WTC11 (cell line): Measurements from ENCODE around the gene EPN1. TPM values are rescaled to one million over a fixed set of nuclear protein-coding genes. Genes with fewer than 3 reads are reported as not detected.

Source experiments
- ATAC-seq: fragments of 200-7000 bp; cut with Tn5 transposase; 2 replicates; pipeline ENCODE4 v1.10.0; 2021; ENCODE audit warnings: mild to moderate bottlenecking, moderate library complexity
- CTCF ChIA-PET: fragments of 300-600 bp; sonication (Branson Sonifier 250); formaldehyde crosslinking; loops from one replicate; lab custom pipeline; 2021; ENCODE audit warnings: antibody characterized with exemption; lab: Charles Lee
- POLR2A ChIA-PET: fragments of 350-600 bp; sonication (Branson Sonifier 250); formaldehyde crosslinking; loops from one replicate; lab custom pipeline; 2021; ENCODE audit warnings: antibody characterized with exemption; lab: Charles Lee
- DNase-seq: peaks from one replicate; pipeline ENCODE4 v3.0.0; 2021; ENCODE audit warnings: low spot score
- H3K27ac Mint-ChIP-seq: 2 replicates; pipeline ENCODE4 v1.8.0; 2021; ENCODE audit warnings: mixed read lengths
- H3K27me3 Mint-ChIP-seq: 2 replicates; pipeline ENCODE4 v1.8.0; 2021; ENCODE audit warnings: low read depth, mild to moderate bottlenecking, moderate library complexity, mixed read lengths
- H3K36me3 Mint-ChIP-seq: 2 replicates; pipeline ENCODE4 v1.8.0; 2021; ENCODE audit warnings: mixed read lengths
- H3K4me1 Mint-ChIP-seq: 2 replicates; pipeline ENCODE4 v1.8.0; 2022; ENCODE audit warnings: mixed read lengths
- H3K4me3 Mint-ChIP-seq: 2 replicates; pipeline ENCODE4 v1.8.0; 2021; ENCODE audit warnings: mild to moderate bottlenecking, moderate library complexity, mixed read lengths
- H3K9me3 Mint-ChIP-seq: 2 replicates; pipeline ENCODE4 v1.8.0; 2021; ENCODE audit warnings: mixed read lengths
- CREB1 ChIP-seq: sonication (generic); formaldehyde crosslinking; IDR thresholded peaks from 2 replicates; pipeline ENCODE4 v1.8.0; 2023; ENCODE audit warnings: mild to moderate bottlenecking, missing genetic modification reagents
- FOXK1 ChIP-seq: sonication (generic); formaldehyde crosslinking; IDR thresholded peaks from 2 replicates; pipeline ENCODE4 v1.8.0; 2022; ENCODE audit warnings: mild to moderate bottlenecking, moderate library complexity, missing genetic modification reagents
- GABPB1 ChIP-seq: sonication (generic); formaldehyde crosslinking; IDR thresholded peaks from 2 replicates; pipeline ENCODE4 v1.8.1; 2023; ENCODE audit warnings: mild to moderate bottlenecking, missing genetic modification reagents
- HMGXB4 ChIP-seq: sonication (generic); formaldehyde crosslinking; IDR thresholded peaks from 2 replicates; pipeline ENCODE4 v1.8.1; 2023; ENCODE audit warnings: mild to moderate bottlenecking, moderate library complexity, missing genetic modification reagents
- JAZF1 ChIP-seq: fragments of 250-450 bp; sonication (Bioruptor Pico); IDR thresholded peaks from 2 replicates; pipeline ENCODE4 v1.9.0; 2021; ENCODE audit warnings: moderate library complexity, mild to moderate bottlenecking, inconsistent platforms
- NFE2L1 ChIP-seq: sonication (generic); formaldehyde crosslinking; IDR thresholded peaks from 2 replicates; pipeline ENCODE4 v1.8.1; 2023; ENCODE audit warnings: missing genetic modification reagents
- NFYB ChIP-seq: sonication (generic); formaldehyde crosslinking; conservative IDR thresholded peaks from 2 replicates; pipeline ENCODE4 v1.8.0; 2022; ENCODE audit warnings: low read depth, missing genetic modification reagents
- OVOL2 ChIP-seq: fragments of 250-450 bp; sonication (Bioruptor Pico); IDR thresholded peaks from 2 replicates; pipeline ENCODE4 v1.9.0; 2021; ENCODE audit warnings: mild to moderate bottlenecking, borderline replicate concordance
- PRRX2 ChIP-seq: fragments of 250-450 bp; sonication (Bioruptor Pico); IDR thresholded peaks from 2 replicates; pipeline ENCODE4 v1.8.0; 2021; ENCODE audit warnings: mild to moderate bottlenecking
- TP53 ChIP-seq: sonication (generic); formaldehyde crosslinking; IDR thresholded peaks from 2 replicates; pipeline ENCODE4 v1.8.1; 2023; ENCODE audit warnings: mild to moderate bottlenecking, missing genetic modification reagents
- ZBTB21 ChIP-seq: sonication (generic); formaldehyde crosslinking; IDR thresholded peaks from 2 replicates; pipeline ENCODE4 v1.8.1; 2023; ENCODE audit warnings: mild to moderate bottlenecking, missing genetic modification reagents, borderline replicate concordance
- ZNF232 ChIP-seq: sonication (generic); formaldehyde crosslinking; IDR thresholded peaks from 2 replicates; pipeline ENCODE4 v1.8.0; 2022; ENCODE audit warnings: mild to moderate bottlenecking, missing genetic modification reagents
- ZNF263 ChIP-seq: sonication (generic); formaldehyde crosslinking; IDR thresholded peaks from 2 replicates; pipeline ENCODE4 v1.8.1; 2022; ENCODE audit warnings: low read depth, mild to moderate bottlenecking, moderate library complexity, missing genetic modification reagents
- ZNF396 ChIP-seq: fragments of 250-450 bp; sonication (Bioruptor Pico); IDR thresholded peaks from 2 replicates; pipeline ENCODE4 v1.8.0; 2021; ENCODE audit warnings: mild to moderate bottlenecking, moderate library complexity, borderline replicate concordance
- ZNF416 ChIP-seq: fragments of 250-450 bp; sonication (Bioruptor Pico); IDR thresholded peaks from 2 replicates; pipeline ENCODE4 v1.9.0; 2021; ENCODE audit warnings: mild to moderate bottlenecking, inconsistent platforms
- ZNF423 ChIP-seq: fragments of 250-450 bp; sonication (Bioruptor Pico); IDR thresholded peaks from 2 replicates; pipeline ENCODE4 v2.1.2; 2022; ENCODE audit warnings: mild to moderate bottlenecking, moderate library complexity
- total RNA-seq: library from RNA; stranded (reverse); gene quantifications from 3 replicates; pipeline ENCODE4 v1.2.3, GENCODE V29; 2021
- TF ChIP-seq, protein P1 (sequence below): sonication (generic); formaldehyde crosslinking; IDR thresholded peaks from 2 replicates; pipeline ENCODE4 v1.8.1; 2022; ENCODE audit warnings: mild to moderate bottlenecking, moderate library complexity, missing genetic modification reagents
- TF ChIP-seq, protein P2 (sequence below): sonication (generic); formaldehyde crosslinking; IDR thresholded peaks from 2 replicates; pipeline ENCODE4 v1.8.1; 2022; ENCODE audit warnings: low read depth, mild to moderate bottlenecking, moderate library complexity, missing genetic modification reagents, borderline replicate concordance
- TF ChIP-seq, protein P3 (sequence below): fragments of 250-450 bp; sonication (Bioruptor Pico); IDR thresholded peaks from 2 replicates; pipeline ENCODE4 v1.9.0; 2021; ENCODE audit warnings: mild to moderate bottlenecking
- TF ChIP-seq, protein P4 (sequence below): sonication (generic); formaldehyde crosslinking; IDR thresholded peaks from 2 replicates; pipeline ENCODE4 v1.8.0; 2022; ENCODE audit warnings: mild to moderate bottlenecking, missing genetic modification reagents
- TF ChIP-seq, protein P5 (sequence below): fragments of 250-450 bp; sonication (Bioruptor Pico); IDR thresholded peaks from 2 replicates; pipeline ENCODE4 v1.8.0; 2021; ENCODE audit warnings: mild to moderate bottlenecking

The EPN1 gene
- total RNA-seq, 1 experiment from 2014 or later: 234 TPM

DNA sequence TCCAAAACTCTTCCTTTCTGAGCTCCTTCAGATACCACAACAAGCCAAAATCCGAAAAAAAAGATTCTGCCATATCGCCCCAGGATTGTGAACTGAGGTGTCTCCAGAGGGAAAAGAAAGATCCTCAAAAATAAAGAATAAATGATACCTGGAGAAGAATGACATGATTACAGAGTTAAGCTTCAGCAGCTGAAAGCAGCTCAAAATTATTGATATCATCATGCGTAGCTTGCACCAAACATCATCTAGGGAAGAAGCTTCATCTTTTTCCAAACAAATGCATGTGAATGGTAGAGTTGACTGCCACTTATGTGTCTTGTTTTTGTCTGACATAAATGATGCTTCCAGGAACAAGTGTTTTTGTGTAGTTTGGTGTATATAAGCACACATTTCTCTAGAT lies 63.3 kb downstream of the EPN1 start, which contains the start of gene NLRP9:
Gene NLRP9 (minus strand): TSS at position 101 of the 400 bp plus-strand sequence. CDS start 28 bp downstream, at position 73.
- H3K9me3 Mint-ChIP-seq: peaks cover 64% of the 10 kb centered on the region
- ChIA-PET POLR2A (no interaction called here), CTCF (no interaction called here)

DNA sequence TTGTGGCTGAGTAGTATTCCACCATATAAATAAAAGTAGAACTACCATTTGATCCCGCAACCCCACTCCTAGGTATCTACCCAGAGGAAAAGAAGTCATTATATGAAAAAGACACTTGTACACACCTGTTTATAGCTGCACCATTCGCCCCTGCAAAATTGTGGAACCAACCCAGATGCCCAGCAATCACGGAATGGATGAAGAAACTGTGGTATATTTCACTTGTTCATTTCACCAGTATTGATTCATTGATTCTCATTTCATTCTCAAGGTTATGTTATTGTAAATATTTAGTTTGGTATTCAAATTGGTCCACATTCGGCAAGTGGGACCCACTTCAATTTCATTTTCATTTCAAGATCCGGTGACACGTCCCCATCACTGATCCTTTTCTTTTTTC lies 75.7 kb downstream of the EPN1 start:
- Mint-ChIP-seq H3K4me3 (no peak overlapping the region), H3K4me1 (no peaks in the 10 kb centered on the region)
- POLR2A ChIA-PET: no interaction called here

More for the DNA sequence above, 63.3 kb downstream of the EPN1 start, which contains the start of gene NLRP9:
- H3K27ac Mint-ChIP-seq: no peak within 1 kb of the TSS
- H3K4me1 Mint-ChIP-seq: no peaks in the 10 kb centered on the region
- H3K27me3 Mint-ChIP-seq: peaks cover under 1% of the 10 kb centered on the region
- H3K36me3 Mint-ChIP-seq: peaks cover 46% of the 10 kb centered on the region
- no peak within 1 kb of the TSS for H3K4me3 Mint-ChIP-seq
- no peak for DNase-seq
- ATAC-seq: no peak
- TF ChIP-seq ZNF263 (CRISPR knock-in tag) (no peak), CREB1 (no peak), FOXK1 (CRISPR knock-in tag) (no peak), ZNF416 (CRISPR knock-in tag) (no peak), JAZF1 (CRISPR knock-in tag) (no peak), NFYB (no peak), OVOL2 (CRISPR knock-in tag) (no peak)
- TF ChIP-seq, protein P1, sequence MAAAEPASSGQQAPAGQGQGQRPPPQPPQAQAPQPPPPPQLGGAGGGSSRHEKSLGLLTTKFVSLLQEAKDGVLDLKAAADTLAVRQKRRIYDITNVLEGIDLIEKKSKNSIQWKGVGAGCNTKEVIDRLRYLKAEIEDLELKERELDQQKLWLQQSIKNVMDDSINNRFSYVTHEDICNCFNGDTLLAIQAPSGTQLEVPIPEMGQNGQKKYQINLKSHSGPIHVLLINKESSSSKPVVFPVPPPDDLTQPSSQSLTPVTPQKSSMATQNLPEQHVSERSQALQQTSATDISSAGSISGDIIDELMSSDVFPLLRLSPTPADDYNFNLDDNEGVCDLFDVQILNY (CRISPR knock-in tag): no peak
- TF ChIP-seq, protein P2, sequence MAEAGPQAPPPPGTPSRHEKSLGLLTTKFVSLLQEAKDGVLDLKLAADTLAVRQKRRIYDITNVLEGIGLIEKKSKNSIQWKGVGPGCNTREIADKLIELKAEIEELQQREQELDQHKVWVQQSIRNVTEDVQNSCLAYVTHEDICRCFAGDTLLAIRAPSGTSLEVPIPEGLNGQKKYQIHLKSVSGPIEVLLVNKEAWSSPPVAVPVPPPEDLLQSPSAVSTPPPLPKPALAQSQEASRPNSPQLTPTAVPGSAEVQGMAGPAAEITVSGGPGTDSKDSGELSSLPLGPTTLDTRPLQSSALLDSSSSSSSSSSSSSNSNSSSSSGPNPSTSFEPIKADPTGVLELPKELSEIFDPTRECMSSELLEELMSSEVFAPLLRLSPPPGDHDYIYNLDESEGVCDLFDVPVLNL: no peak

DNA sequence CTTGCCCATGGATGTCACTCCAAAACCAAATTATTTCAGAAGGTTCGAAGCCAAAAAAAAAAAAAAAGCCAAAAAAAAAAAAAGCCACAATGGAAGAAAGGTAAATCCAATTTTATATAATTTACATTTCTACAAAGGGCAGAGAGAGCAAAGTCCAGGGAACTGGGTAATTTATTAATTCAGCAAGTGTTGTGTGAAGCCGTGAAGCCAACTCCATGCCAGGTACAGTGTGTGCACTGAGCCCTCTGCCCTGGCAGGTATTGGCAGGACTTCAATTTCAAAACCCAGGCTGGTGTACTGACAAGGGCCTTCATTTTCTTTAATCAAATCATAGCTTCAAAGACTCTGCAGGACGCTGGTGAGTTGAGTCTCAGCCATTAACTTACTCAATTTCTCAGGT lies 78.4 kb downstream of the EPN1 start:
- no peak for ATAC-seq
- Mint-ChIP-seq H3K9me3 (peaks cover 77% of the 10 kb centered on the region), H3K27ac (no peak overlapping the region), H3K4me3 (no peak overlapping the region), H3K36me3 (peaks cover 59% of the 10 kb centered on the region), H3K27me3 (peaks cover 18% of the 10 kb centered on the region), H3K4me1 (no peaks in the 10 kb centered on the region)
- no peak for DNase-seq
- POLR2A ChIA-PET: no interaction called here
- CTCF ChIA-PET: no interaction called here
- TF ChIP-seq ZNF423: no peak
- TF ChIP-seq NFE2L1 (CRISPR knock-in tag): no peak
- no peak for TF ChIP-seq GABPB1 (CRISPR knock-in tag)
- TF ChIP-seq, protein P3, sequence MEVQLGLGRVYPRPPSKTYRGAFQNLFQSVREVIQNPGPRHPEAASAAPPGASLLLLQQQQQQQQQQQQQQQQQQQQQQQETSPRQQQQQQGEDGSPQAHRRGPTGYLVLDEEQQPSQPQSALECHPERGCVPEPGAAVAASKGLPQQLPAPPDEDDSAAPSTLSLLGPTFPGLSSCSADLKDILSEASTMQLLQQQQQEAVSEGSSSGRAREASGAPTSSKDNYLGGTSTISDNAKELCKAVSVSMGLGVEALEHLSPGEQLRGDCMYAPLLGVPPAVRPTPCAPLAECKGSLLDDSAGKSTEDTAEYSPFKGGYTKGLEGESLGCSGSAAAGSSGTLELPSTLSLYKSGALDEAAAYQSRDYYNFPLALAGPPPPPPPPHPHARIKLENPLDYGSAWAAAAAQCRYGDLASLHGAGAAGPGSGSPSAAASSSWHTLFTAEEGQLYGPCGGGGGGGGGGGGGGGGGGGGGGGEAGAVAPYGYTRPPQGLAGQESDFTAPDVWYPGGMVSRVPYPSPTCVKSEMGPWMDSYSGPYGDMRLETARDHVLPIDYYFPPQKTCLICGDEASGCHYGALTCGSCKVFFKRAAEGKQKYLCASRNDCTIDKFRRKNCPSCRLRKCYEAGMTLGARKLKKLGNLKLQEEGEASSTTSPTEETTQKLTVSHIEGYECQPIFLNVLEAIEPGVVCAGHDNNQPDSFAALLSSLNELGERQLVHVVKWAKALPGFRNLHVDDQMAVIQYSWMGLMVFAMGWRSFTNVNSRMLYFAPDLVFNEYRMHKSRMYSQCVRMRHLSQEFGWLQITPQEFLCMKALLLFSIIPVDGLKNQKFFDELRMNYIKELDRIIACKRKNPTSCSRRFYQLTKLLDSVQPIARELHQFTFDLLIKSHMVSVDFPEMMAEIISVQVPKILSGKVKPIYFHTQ: no peak
- TF ChIP-seq HMGXB4 (CRISPR knock-in tag): no peak
- no peak for TF ChIP-seq ZBTB21 (CRISPR knock-in tag)
- no peak for TF ChIP-seq PRRX2 (CRISPR knock-in tag)
- no peak for TF ChIP-seq ZNF396 (CRISPR knock-in tag)

More for the DNA sequence above, 75.7 kb downstream of the EPN1 start:
- CTCF ChIA-PET: no interaction called here
- TF ChIP-seq, protein P4, sequence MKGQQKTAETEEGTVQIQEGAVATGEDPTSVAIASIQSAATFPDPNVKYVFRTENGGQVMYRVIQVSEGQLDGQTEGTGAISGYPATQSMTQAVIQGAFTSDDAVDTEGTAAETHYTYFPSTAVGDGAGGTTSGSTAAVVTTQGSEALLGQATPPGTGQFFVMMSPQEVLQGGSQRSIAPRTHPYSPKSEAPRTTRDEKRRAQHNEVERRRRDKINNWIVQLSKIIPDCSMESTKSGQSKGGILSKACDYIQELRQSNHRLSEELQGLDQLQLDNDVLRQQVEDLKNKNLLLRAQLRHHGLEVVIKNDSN: no peak
- TF ChIP-seq ZNF232 (CRISPR knock-in tag) (no peak), TP53 (CRISPR knock-in tag) (no peak)
- TF ChIP-seq, protein P5, sequence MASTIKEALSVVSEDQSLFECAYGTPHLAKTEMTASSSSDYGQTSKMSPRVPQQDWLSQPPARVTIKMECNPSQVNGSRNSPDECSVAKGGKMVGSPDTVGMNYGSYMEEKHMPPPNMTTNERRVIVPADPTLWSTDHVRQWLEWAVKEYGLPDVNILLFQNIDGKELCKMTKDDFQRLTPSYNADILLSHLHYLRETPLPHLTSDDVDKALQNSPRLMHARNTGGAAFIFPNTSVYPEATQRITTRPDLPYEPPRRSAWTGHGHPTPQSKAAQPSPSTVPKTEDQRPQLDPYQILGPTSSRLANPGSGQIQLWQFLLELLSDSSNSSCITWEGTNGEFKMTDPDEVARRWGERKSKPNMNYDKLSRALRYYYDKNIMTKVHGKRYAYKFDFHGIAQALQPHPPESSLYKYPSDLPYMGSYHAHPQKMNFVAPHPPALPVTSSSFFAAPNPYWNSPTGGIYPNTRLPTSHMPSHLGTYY (CRISPR knock-in tag): no peak
- no peak for DNase-seq
- Mint-ChIP-seq H3K27me3 (peaks cover 12% of the 10 kb centered on the region; the same call in 1 of the 2 replicates), H3K27ac (no peak overlapping the region), H3K36me3 (peaks cover 59% of the 10 kb centered on the region), H3K9me3 (peaks cover 64% of the 10 kb centered on the region)
- ATAC-seq: no peak
